C4-2B (cell line): ENCODE data around the gene THAP9.
A peak's percentile ranks its signal among the peaks of the same experiment; 100 is the strongest.

Source experiments
- ZFX ChIP-seq: fragments of 450-650 bp; IDR thresholded peaks from 2 replicates; pipeline ENCODE4 v1.6.1; 2017
- TF ChIP-seq, protein P1 (sequence below): fragments of 450-650 bp; conservative IDR thresholded peaks from 2 replicates; pipeline ENCODE4 v1.5.1; 2017; ENCODE audit warnings: mild to moderate bottlenecking

- TF ChIP-seq, protein P1, sequence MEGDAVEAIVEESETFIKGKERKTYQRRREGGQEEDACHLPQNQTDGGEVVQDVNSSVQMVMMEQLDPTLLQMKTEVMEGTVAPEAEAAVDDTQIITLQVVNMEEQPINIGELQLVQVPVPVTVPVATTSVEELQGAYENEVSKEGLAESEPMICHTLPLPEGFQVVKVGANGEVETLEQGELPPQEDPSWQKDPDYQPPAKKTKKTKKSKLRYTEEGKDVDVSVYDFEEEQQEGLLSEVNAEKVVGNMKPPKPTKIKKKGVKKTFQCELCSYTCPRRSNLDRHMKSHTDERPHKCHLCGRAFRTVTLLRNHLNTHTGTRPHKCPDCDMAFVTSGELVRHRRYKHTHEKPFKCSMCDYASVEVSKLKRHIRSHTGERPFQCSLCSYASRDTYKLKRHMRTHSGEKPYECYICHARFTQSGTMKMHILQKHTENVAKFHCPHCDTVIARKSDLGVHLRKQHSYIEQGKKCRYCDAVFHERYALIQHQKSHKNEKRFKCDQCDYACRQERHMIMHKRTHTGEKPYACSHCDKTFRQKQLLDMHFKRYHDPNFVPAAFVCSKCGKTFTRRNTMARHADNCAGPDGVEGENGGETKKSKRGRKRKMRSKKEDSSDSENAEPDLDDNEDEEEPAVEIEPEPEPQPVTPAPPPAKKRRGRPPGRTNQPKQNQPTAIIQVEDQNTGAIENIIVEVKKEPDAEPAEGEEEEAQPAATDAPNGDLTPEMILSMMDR: no peak
- TF ChIP-seq ZFX: peak; percentile 63
Observed at GRCh38 chr4:82900411-82901182, at the start of gene THAP9.
